Lower leg skin (tissue), 3 donors: ENCODE measurements around the gene BANF1.

Experiments used
- CTCF ChIP-seq, 3 donors: fragments of 450-650 bp; IDR thresholded peaks; one replicate each; pipeline ENCODE4 v1.5.1; 2016; ENCODE audit warnings: antibody characterized with exemption in 3 of 3, mild to moderate bottlenecking in 3 of 3, moderate library complexity in 2 of 3
- POLR2A ChIP-seq, 2 donors: fragments of 450-650 bp; IDR thresholded peaks; one replicate each; pipeline ENCODE4 v1.6.1; 2016 to 2017; ENCODE audit warnings: antibody characterized with exemption in 2 of 2, mild to moderate bottlenecking in 1 of 2, moderate library complexity in 1 of 2

- TF ChIP-seq CTCF (IDR thresholded peaks at IDR 0.05): no peak
- no peak for TF ChIP-seq POLR2A (IDR thresholded peaks at IDR 0.05)
Measured at GRCh38 chr11:66004186-66004585, 1.9 kb downstream of the BANF1 start.
